GM19043 (cell line): ENCODE data around the gene MAGI1.

ENCODE experiments used
- ATAC-seq: cut with Tn5 transposase; IDR thresholded peaks from one replicate; pipeline ENCODE4 v1.9.1; 2021; ENCODE audit warnings: low read depth; ENCODE audit not compliant: unreplicated experiment

The MAGI1 gene

DNA sequence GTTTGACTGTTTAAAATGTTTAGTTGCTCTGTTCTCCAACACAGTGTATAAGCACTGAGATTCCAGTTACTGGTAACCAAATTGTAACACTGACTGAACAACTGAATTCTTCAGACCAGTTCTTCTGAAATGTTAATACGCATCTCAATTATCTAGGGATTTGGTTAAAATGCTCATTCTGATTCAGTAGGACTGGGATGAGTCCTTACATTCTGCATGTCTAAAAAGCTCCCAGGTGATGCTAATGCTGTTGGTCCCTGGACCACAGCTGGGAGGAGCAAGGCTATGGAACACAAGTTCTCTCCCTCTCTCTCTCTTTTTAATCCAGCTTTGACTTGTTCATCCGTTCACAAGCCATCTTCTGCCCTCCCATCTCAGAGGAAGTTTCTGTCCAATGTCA is 380.3 kb downstream of the MAGI1 start:
- ATAC-seq: no peak

- ATAC-seq: no peak
These were observed 383.7 kb downstream of the MAGI1 start for GRCh38 chr3:65655061-65655460.

GRCh38 chr3:65653731-65654130 is 385.0 kb downstream of the MAGI1 start:
- ATAC-seq: no peak

GRCh38 chr3:65650247-65650646 is 388.5 kb downstream of the MAGI1 start:
- no peak for ATAC-seq

GRCh38 chr3:65647369-65647768 is 391.3 kb downstream of the MAGI1 start:
- ATAC-seq: no peak

- ATAC-seq: no peak
These were observed 395.8 kb downstream of the MAGI1 start for GRCh38 chr3:65642883-65643282.

DNA sequence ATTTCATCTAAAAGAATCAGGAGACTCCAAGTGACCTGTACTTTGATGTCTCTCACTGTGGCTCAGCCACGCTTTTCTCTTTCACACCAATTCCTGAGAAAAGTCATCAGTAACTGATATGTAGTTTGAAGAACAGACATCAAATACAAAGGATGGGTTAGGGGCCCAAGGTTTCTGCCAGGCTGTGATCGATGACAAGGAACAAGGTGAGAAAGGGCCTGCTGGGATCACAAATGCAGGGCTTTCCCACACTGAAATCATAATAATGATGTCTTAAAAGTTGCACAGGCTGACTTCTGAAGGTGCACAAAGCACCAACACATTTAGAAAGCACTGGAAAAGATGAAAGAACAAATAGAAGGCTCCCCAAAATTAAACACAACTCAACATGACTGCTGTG is 396.9 kb downstream of the MAGI1 start:
- no peak for ATAC-seq

DNA sequence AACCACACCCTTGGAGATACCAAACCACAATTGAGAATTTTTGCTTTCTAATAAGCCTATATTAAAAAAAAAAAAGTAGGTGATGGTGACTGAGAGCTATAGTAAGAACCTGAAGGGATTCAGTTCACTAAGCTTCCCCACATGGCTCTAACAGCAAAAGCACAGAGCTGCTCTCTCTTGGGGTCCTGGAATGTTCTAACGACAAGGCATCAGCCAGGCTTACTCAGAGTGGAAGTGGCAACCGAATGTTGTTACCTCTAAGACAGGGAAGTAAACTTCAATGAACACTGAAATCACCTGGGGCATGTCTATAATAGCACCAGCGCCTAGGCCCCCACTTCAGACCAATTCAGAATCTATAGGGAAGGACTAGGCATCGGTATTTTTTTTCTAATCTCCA is 397.7 kb downstream of the MAGI1 start:
- no peak for ATAC-seq

DNA sequence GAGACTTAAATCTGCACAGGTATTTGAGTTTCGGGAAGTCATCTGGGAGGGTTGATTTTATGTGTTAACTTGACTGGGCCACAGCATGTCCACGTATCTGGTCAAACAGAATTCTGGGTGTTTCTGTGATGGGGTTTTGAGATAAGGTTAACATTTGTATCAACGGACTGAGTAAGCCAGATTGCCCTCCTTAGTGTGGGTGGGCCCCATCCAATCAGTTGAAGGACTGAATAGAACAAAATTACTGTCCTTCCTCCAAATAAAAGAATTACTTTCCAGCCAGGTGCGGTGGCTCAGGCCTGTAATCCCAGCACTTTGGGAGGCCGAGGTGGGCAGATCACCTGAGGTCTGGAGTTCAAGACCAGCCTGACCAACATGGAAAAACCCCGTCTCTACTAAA is 399.3 kb downstream of the MAGI1 start:
- no peak for ATAC-seq

GRCh38 chr3:65638301-65638700 is 400.4 kb downstream of the MAGI1 start:
- no peak for ATAC-seq

GRCh38 chr3:65636326-65636725 is 402.4 kb downstream of the MAGI1 start:
- no peak for ATAC-seq

DNA sequence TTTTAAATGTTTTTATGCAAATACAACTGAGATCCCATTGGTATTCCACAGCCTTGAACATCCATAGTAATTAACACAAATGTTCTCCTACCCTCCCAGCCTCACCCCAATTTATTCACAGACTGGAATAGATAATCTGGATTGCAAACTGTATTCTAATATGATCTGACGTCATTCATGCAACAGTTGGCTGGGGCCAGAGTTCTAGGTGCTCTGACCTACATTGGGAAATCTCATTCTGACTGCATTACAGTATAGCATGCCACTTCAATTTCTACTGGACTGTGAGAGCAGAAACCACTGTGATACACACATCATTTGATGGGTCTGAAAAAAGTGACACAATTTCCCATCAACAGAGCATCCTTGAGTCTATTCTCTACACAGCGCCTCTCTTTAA is 403.1 kb downstream of the MAGI1 start:
- no peak for ATAC-seq

GRCh38 chr3:65633018-65633638 is 405.6 kb downstream of the MAGI1 start:
- no peak for ATAC-seq

- no peak for ATAC-seq
These were observed 406.3 kb downstream of the MAGI1 start for GRCh38 chr3:65632414-65632813.

GRCh38 chr3:65628978-65629377 is 409.7 kb downstream of the MAGI1 start:
- ATAC-seq: no peak

GRCh38 chr3:65627062-65627461 is 411.7 kb downstream of the MAGI1 start:
- ATAC-seq: no peak

DNA sequence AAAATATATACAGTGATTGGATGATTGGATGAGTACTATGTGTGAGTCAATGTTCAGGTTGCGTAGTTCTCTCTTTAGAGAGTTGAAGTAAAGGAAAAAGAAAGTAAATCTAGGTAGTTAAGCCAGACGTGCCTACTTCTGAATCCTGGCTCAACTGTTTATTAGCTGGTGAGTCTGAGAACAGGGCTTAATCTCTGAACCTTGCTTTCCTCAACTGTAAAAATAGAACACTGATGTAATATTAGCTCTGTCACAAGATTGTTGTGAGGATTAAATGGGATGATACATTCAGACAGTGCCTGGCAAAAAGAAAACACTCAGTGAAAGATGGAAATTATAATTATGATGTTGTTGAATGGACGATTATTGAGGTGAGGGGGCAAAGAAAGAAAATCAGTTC is 413.4 kb downstream of the MAGI1 start:
- no peak for ATAC-seq

DNA sequence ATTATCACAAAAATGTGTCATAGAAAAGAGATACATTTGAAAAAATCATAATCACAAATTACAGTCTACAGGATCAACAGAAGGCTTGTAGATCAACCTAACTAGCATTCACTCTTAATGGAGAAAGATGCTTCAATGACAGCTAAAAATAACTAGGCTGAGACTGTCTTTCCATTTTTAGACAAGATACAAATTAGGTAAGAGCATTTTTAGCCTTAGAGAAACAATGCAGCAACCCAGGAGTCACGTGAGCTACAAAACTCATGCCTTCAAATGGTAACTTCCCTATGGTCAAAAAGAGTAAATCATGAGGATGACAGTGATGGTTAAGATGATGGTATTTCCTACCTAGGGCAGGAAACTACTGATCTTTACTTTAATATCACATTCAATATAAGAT is 415.4 kb downstream of the MAGI1 start:
- no peak for ATAC-seq

GRCh38 chr3:65619888-65620287 is 418.8 kb downstream of the MAGI1 start:
- ATAC-seq: no peak

DNA sequence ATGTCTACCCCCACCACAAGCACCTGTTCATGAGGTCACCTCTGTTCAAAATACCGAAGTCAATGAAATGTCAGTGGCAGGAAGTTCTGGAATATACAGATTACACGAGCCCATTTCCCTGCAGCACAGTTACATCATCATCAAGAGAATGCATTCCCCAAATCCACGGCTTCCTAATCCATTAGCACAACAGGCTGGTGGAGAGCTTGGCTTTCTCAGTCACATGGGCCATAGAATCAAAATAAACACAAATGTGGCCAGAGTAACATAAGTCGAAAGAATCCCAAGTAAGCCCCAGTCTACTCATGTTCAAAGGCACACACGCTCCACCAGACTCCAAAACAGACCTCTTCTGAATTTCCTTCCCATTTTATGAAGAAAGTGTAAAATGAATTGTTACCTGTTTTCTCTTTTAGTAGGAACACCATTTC is 419.3 kb downstream of the MAGI1 start:
- ATAC-seq: no peak

DNA sequence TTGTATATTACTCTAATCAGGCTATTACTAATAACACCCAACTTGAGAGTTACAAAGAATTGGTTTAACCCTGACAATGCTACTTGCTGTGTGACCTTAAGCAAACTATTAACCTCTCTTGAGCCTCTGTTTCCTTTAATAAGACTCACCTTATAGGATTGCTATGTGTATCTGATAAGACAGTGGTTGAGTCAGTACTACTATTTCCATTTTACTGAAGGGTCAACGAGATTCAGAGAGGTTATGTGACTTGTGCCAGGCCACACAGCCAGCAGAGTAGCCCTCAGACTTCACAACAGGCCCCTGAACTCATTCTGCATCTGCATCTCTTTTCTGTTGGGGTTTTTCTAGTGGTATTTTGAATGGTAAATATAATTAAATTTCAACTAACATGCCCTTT is 420.1 kb downstream of the MAGI1 start:
- ATAC-seq: no peak

DNA sequence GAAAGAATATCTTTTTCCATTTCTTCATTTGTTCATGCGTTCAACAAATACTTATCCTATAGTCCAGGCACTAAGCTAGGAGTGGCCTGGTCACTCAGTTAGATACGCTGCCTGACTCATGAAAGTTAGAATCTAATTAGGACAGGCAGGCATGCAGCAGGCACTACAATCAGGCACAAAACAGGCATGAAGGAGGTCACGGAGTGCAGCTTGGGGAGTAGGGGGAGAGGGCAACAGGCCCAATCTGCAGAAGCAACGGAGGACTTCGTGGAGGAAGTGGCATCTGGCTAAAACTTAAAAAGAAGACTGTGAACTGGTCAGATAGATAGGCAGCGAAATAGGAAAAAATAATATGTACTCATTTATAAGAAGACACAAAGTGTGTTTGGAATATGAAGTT is 420.9 kb downstream of the MAGI1 start:
- no peak for ATAC-seq

DNA sequence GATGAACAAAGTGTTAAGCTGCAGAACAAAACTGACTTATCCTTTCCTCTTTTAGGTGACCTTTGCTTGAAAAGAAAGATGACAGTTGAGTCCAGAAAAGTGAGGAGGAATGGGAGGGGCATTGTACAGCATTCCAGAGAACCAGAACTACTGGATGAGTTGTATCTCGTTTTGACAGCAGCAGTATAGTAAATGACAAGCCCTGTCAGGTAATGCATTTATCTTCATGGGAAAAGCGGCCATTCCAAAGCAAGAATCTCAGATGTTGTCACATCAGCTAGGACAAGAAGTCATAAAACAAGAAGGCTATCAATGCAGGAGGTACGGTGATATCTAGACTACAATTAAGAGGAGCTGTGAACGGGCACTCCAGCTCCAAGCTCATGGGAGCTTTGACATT is 421.5 kb downstream of the MAGI1 start:
- no peak for ATAC-seq
